K562 (cell line): ENCODE data around the gene CLASP1. TPM values are rescaled to one million over a fixed set of nuclear protein-coding genes. Genes with fewer than 3 reads are reported as not detected.

Source experiments
- ATAC-seq: fragments of 200-7000 bp; cut with Tn5 transposase; 3 replicates; pipeline ENCODE4 v1.9.1; 2020; ENCODE audit warnings: moderate library complexity
- BruUV-seq: library from RNA; stranded (reverse); fragments of 400-500 nt; replicated peaks from 2 replicates; lab custom pipeline; 2021; lab: Mats Ljungman, UMichigan
- CTCF ChIA-PET: fragments of 300-600 bp; formaldehyde crosslinking; extraction: SDS; loops from one replicate; lab custom pipeline; 2021; ENCODE audit warnings: low intra/inter-chr PET ratio; lab: Yijun Ruan, JAX
- POLR2A ChIA-PET: fragments of 300-600, 350-650 bp; sonication (Branson Sonifier 250); formaldehyde crosslinking; extraction: SDS; loops from one replicate; lab custom pipeline; 2021; ENCODE audit warnings: antibody characterized with exemption, inconsistent platforms; lab: Yijun Ruan, JAX
- DNase-seq, 4 experiments: peaks; one replicate each; pipeline versions ENCODE4 v3.0.0 to v3.0.0-alpha.2; 2011 to 2018; ENCODE audit warnings: low spot score in 3 of 4, mixed read lengths in 3 of 4; ENCODE audit errors: extremely low read depth in 1 of 4
- FAIRE-seq: peaks from 2 replicates; lab custom pipeline; 2011; peaks lifted over from hg19 to GRCh38; lab: Jason Lieb, UNC
- H2AFZ ChIP-seq: 2 replicates; pipeline ENCODE4 v1.6.0; 2011; ENCODE audit warnings: low read depth, low read length, control low read depth, inconsistent platforms
- H3K27ac ChIP-seq: fragments of 200-600 bp; 3 replicates; pipeline ENCODE4 v1.8.0; 2011; ENCODE audit warnings: low read depth, mild to moderate bottlenecking, control low read depth, inconsistent platforms, low read length, moderate library complexity, mixed read lengths; ENCODE audit errors: extremely low read depth
- H3K27me3 ChIP-seq, 2 experiments: fragments of 300-600 bp in 1 of 2; 2 replicates in 1 of 2; 3 replicates in 1 of 2; pipeline versions ENCODE4 v1.6.0 to v1.8.0; 2011; ENCODE audit warnings: inconsistent platforms in 2 of 2, low read length in 2 of 2, mild to moderate bottlenecking in 1 of 2, mixed read lengths in 1 of 2, moderate library complexity in 1 of 2; ENCODE audit not compliant: control insufficient read depth in 2 of 2, insufficient read depth in 2 of 2
- H3K36me3 ChIP-seq: fragments of 300-600 bp; 3 replicates; pipeline ENCODE4 v1.8.0; 2011; ENCODE audit warnings: mild to moderate bottlenecking, low read length, inconsistent platforms; ENCODE audit not compliant: control insufficient read depth, insufficient read depth
- H3K4me1 ChIP-seq, 2 experiments: fragments of 200-600 bp in 1 of 2; replicated peaks in 1 of 2; 2 replicates in 1 of 2; 3 replicates in 1 of 2; pipeline versions ENCODE4 v1.5.1 to v1.8.0; 2011; ENCODE audit warnings: inconsistent platforms in 2 of 2, low read length in 2 of 2, mild to moderate bottlenecking in 1 of 2, mixed read lengths in 1 of 2, moderate library complexity in 1 of 2; ENCODE audit not compliant: control insufficient read depth in 2 of 2, insufficient read depth in 2 of 2
- H3K4me2 ChIP-seq: 2 replicates; pipeline ENCODE4 v1.6.1; 2011; ENCODE audit warnings: low read length, control low read depth, inconsistent platforms, mixed read lengths; ENCODE audit not compliant: insufficient read depth
- H3K4me3 ChIP-seq: fragments of 200-600 bp; sonication (generic), shearing (Covaris generic); 2 replicates; pipeline ENCODE4 v1.5.1; 2016; ENCODE audit warnings: control low read depth, inconsistent platforms
- H3K79me2 ChIP-seq: fragments of 200-600 bp; 3 replicates; pipeline ENCODE4 v1.8.0; 2011; ENCODE audit warnings: low read length, inconsistent platforms; ENCODE audit not compliant: control insufficient read depth, insufficient read depth
- H3K9ac ChIP-seq, 2 experiments: 2 replicates each; pipeline versions ENCODE4 v1.6.0 to v1.6.1; 2011; ENCODE audit warnings: low read depth in 2 of 2, low read length in 2 of 2, control low read depth in 1 of 2, inconsistent platforms in 1 of 2, mild to moderate bottlenecking in 1 of 2, mixed read lengths in 1 of 2; ENCODE audit not compliant: insufficient read depth in 1 of 2
- H3K9me1 ChIP-seq: one replicate; pipeline ENCODE4 v1.6.0; 2011; ENCODE audit warnings: inconsistent platforms, mild to moderate bottlenecking, low read length, moderate library complexity; ENCODE audit not compliant: control insufficient read depth, insufficient read depth
- H3K9me3 ChIP-seq: replicated peaks from 2 replicates; pipeline ENCODE4 v1.5.1; 2011; ENCODE audit warnings: low read depth, low read length, inconsistent platforms; ENCODE audit not compliant: control insufficient read depth, insufficient read depth
- H4K20me1 ChIP-seq: replicated peaks from 2 replicates; pipeline ENCODE4 v1.6.1; 2011; ENCODE audit warnings: low read length, inconsistent platforms, mixed read lengths; ENCODE audit not compliant: control insufficient read depth, insufficient read depth
- ELF2 ChIP-seq: fragments of 250-450 bp; sonication (Bioruptor Pico); IDR thresholded peaks from 2 replicates; pipeline ENCODE4 v1.5.0; 2021; ENCODE audit warnings: mild to moderate bottlenecking
- KLF13 ChIP-seq: fragments of 450-650 bp; IDR thresholded peaks from 2 replicates; pipeline ENCODE4 v1.6.1; 2016; ENCODE audit warnings: missing genetic modification characterization, low read depth, mild to moderate bottlenecking, missing compliant biosample characterization, moderate library complexity, borderline replicate concordance
- MTA3 ChIP-seq: fragments of 450-650 bp; formaldehyde crosslinking; IDR thresholded peaks from 2 replicates; pipeline ENCODE4 v1.6.1; 2017; ENCODE audit warnings: mild to moderate bottlenecking, borderline replicate concordance
- NFIC ChIP-seq: fragments of 450-650 bp; IDR thresholded peaks from 2 replicates; pipeline ENCODE4 v1.6.1; 2017; ENCODE audit warnings: mild to moderate bottlenecking, inconsistent platforms
- PHF20 ChIP-seq: fragments of 450-650 bp; IDR thresholded peaks from 2 replicates; pipeline ENCODE4 v1.6.1; 2018; ENCODE audit not compliant: partially characterized antibody
- RBM22 ChIP-seq: fragments of 200-400 bp; formaldehyde crosslinking; IDR thresholded peaks from 2 replicates; pipeline ENCODE4 v1.6.1; 2018; ENCODE audit warnings: low read length, low read depth; ENCODE audit not compliant: poor library complexity, severe bottlenecking
- SNAPC5 ChIP-seq: fragments of 250-450 bp; sonication (Bioruptor Pico); IDR thresholded peaks from 2 replicates; pipeline ENCODE4 v1.8.0; 2021; ENCODE audit warnings: moderate library complexity, mild to moderate bottlenecking, inconsistent platforms
- SNIP1 ChIP-seq: fragments of 450-650 bp; IDR thresholded peaks from 2 replicates; pipeline ENCODE4 v1.7.1; 2017; ENCODE audit warnings: low read depth, mild to moderate bottlenecking
- ZNF165 ChIP-seq: fragments of 250-450 bp; sonication (Bioruptor Pico); IDR thresholded peaks from 2 replicates; pipeline ENCODE4 v1.4.0; 2020; ENCODE audit warnings: borderline replicate concordance
- WGBS: fragments of 100-300 bp; shearing (Covaris generic); methylation state at CpG from one replicate; pipeline ENCODE4 v1.1.6; 2016; ENCODE audit warnings: low coverage, mixed read lengths; ENCODE audit not compliant: insufficient coverage; ENCODE audit errors: missing lambda C conversion rate; 5-methylcytosine and 5-hydroxymethylcytosine counted together
- in situ Hi-C: fragments of 300-500 bp; cut with MboI; formaldehyde crosslinking; loops from 4 replicates; pipeline ENCODE4 v1.15.0; 2018; ENCODE audit warnings: inconsistent platforms, mixed read lengths
- intact Hi-C: fragments of 100-400 bp; cut with micrococcal nuclease; formaldehyde crosslinking; loops from 2 replicates; pipeline ENCODE4 v1.14.2; 2022
- polyA plus RNA-seq, 8 experiments: library from polyadenylated mRNA; depleted of rRNA in 4 of 8; stranded (reverse) in 5 of 8; unstranded in 3 of 8; fragments of >200 nt; fragmentation: Nextera tagmentation in 2 of 8; fragmentation: Illumina TruSeq in 1 of 8; extraction: Ambion mirVana in 2 of 8; extraction: Trizol in 1 of 8; gene quantifications; 2 replicates each; pipeline versions ENCODE4 v1.2.1 to v1.2.3, GENCODE V29; 2011 to 2014; ENCODE audit warnings: inconsistent platforms in 1 of 8, missing spikeins in 1 of 8
- total RNA-seq, 7 experiments: library from RNA; depleted of rRNA in 6 of 7; stranded (reverse); fragments of >200 nt in 6 of 7; fragmentation: Illumina TruSeq in 2 of 7; extraction: Trizol in 2 of 7; gene quantifications; 2 replicates each; pipeline versions ENCODE4 v1.2.1 to v1.2.3, GENCODE V29; 2011 to 2021; ENCODE audit warnings: low replicate concordance in 1 of 7
- TF ChIP-seq, protein P1 (sequence below): fragments of 250-450 bp; sonication (Bioruptor Pico); IDR thresholded peaks from 2 replicates; pipeline ENCODE4 v1.4.0; 2020; ENCODE audit warnings: mild to moderate bottlenecking, moderate library complexity, borderline replicate concordance

CLASP1 gene
- total and polyA plus RNA-seq, 9 of the 15 experiments (the other 6 are each of a cell fraction or from before 2014, with no cell fraction given): 1.7 to 40.3 (median 20.7) TPM

GRCh38 chr2:121483846-121484245 is 165.4 kb downstream of the CLASP1 start (continued):
- no peak for TF ChIP-seq SNAPC5
- no peak for TF ChIP-seq MTA3

DNA sequence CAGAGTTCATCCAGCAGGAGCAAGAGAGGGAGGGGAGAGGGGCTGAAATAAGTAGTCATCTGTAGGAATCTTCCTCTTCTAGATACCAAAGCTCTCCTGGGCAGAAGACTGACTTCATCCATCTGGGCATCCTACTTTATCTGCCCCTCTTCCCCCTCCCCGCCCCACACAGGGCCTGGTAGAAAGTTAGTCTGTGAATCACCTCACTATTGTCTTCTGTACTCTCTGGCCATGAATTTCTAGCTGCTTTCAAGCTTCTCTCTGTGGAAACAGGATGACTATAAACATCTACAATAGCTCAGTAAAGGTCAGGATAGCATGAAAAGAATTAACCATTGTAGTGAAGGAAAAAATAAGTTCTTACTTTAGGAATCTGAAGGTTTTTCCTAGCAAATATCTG is 166.2 kb downstream of the CLASP1 start:
- H3K4me2 ChIP-seq: no peak overlapping the region
- H3K36me3 ChIP-seq: no peaks in the 10 kb centered on the region; the same call in 2 of the 3 replicates
- no peaks in the 10 kb centered on the region for H3K9me3 ChIP-seq
- no peak for TF ChIP-seq SNIP1
- TF ChIP-seq, all 486 proteins: peak for 0
- intact Hi-C loops (no loop called here), in situ Hi-C loops (no loop called here)
- BruUV-seq: no TSS peak
- ATAC-seq (no peak), DNase-seq (no peak), FAIRE-seq (no peak)
- Histone ChIP-seq H2AFZ (no peak overlapping the region), H3K79me2 (no peaks in the 10 kb centered on the region), H3K27ac (no peak overlapping the region), H3K4me3 (no peak overlapping the region), H3K9ac (no peak overlapping the region), H3K27me3 (no peaks in the 10 kb centered on the region), H4K20me1 (no peaks in the 10 kb centered on the region; the same call in 1 of the 2 replicates), H3K4me1 (peaks cover 0 to 7% of the 10 kb centered on the region in 2 experiments; a peak in 1 of 5 replicates), H3K9me1 (no peaks in the 10 kb centered on the region)
- CTCF ChIA-PET: no interaction called here
- WGBS: 64% methylated on average over 1 of the region's 1 CpG
- POLR2A ChIA-PET: interaction anchor here (0.7 to 1.1 kb wide), 2 partner anchors 14 to 23 kb away, joined by 3 to 5 read pairs; no protein-coding TSS in a partner anchor

- 47% methylated on average over 5 of the region's 5 CpGs for WGBS
- Histone ChIP-seq H3K4me2 (no peak overlapping the region), H3K9ac (no peak overlapping the region; a peak in 1 of 4 replicates), H3K27ac (no peak overlapping the region), H4K20me1 (peaks cover 12% of the 10 kb centered on the region; the same call in 1 of the 2 replicates), H3K9me1 (no peaks in the 10 kb centered on the region), H3K36me3 (no peaks in the 10 kb centered on the region; the same call in 2 of the 3 replicates), H3K79me2 (no peaks in the 10 kb centered on the region), H3K9me3 (no peaks in the 10 kb centered on the region), H2AFZ (no peak overlapping the region), H3K4me1 (peaks cover 0 to 10% of the 10 kb centered on the region in 2 experiments; a peak in 3 of 5 replicates), H3K27me3 (no peaks in the 10 kb centered on the region), H3K4me3 (no peak overlapping the region)
- FAIRE-seq (no peak), ATAC-seq (no peak), DNase-seq (no peak)
- intact Hi-C loops (no loop called here), in situ Hi-C loops (no loop called here)
- no TSS peak for BruUV-seq
- CTCF ChIA-PET: no interaction called here
- POLR2A ChIA-PET: interaction anchor here (0.6 to 1.7 kb wide), 5 partner anchors 10 to 1197 kb away, joined by 3 to 8 read pairs (median 3); no protein-coding TSS in a partner anchor
- no peak for TF ChIP-seq ZNF165
- TF ChIP-seq PHF20: no peak
- no peak for TF ChIP-seq RBM22
- TF ChIP-seq, protein P1, sequence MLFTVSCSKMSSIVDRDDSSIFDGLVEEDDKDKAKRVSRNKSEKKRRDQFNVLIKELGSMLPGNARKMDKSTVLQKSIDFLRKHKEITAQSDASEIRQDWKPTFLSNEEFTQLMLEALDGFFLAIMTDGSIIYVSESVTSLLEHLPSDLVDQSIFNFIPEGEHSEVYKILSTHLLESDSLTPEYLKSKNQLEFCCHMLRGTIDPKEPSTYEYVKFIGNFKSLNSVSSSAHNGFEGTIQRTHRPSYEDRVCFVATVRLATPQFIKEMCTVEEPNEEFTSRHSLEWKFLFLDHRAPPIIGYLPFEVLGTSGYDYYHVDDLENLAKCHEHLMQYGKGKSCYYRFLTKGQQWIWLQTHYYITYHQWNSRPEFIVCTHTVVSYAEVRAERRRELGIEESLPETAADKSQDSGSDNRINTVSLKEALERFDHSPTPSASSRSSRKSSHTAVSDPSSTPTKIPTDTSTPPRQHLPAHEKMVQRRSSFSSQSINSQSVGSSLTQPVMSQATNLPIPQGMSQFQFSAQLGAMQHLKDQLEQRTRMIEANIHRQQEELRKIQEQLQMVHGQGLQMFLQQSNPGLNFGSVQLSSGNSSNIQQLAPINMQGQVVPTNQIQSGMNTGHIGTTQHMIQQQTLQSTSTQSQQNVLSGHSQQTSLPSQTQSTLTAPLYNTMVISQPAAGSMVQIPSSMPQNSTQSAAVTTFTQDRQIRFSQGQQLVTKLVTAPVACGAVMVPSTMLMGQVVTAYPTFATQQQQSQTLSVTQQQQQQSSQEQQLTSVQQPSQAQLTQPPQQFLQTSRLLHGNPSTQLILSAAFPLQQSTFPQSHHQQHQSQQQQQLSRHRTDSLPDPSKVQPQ (CRISPR knock-in tag): no peak
- TF ChIP-seq NFIC: peak; percentile 34; the same call in 1 of the 2 replicates
- TF ChIP-seq ELF2 (CRISPR knock-in tag): no peak
- no peak for TF ChIP-seq KLF13 (tag)
Measured at GRCh38 chr2:121480826-121481225, 168.4 kb downstream of the CLASP1 start.
